HEK293 (cell line): ENCODE data around the gene ASTN2.

ENCODE experiments used
- CTCF ChIA-PET: fragments of 350-600 bp; formaldehyde crosslinking; extraction: SDS; loops from one replicate; lab custom pipeline; 2021; ENCODE audit warnings: antibody characterized with exemption; lab: Yijun Ruan, JAX
- POLR2A ChIA-PET: fragments of 300-600 bp; formaldehyde crosslinking; extraction: SDS; loops from one replicate; lab custom pipeline; 2020; ENCODE audit warnings: antibody characterized with exemption, inconsistent platforms; lab: Yijun Ruan, JAX
- H3K27ac ChIP-seq: fragments of 200-500 bp; sonication (Bioruptor generic); 2 replicates; pipeline ENCODE4 v1.5.1; 2014; ENCODE audit warnings: low read depth, low read length, control low read depth, inconsistent platforms; ENCODE audit errors: extremely low read depth
- H3K36me3 ChIP-seq, 2 experiments: fragments of 200-500 bp in 1 of 2; sonication (Bioruptor generic) in 1 of 2; 1 replicate in 1 of 2; 2 replicates in 1 of 2; pipeline ENCODE4 v1.5.1; 2014 to 2017; ENCODE audit warnings: inconsistent platforms in 2 of 2, low read length in 2 of 2; ENCODE audit not compliant: control insufficient read depth in 2 of 2, insufficient read depth in 1 of 2
- H3K4me1 ChIP-seq: fragments of 200-500 bp; sonication (Bioruptor generic); 2 replicates; pipeline ENCODE4 v1.5.1; 2014; ENCODE audit warnings: mild to moderate bottlenecking, low read length, inconsistent platforms; ENCODE audit not compliant: control insufficient read depth, insufficient read depth
- H3K4me3 ChIP-seq: 2 replicates; pipeline ENCODE4 v1.5.1; 2011; ENCODE audit warnings: low read depth, mild to moderate bottlenecking, control low read depth, low read length, moderate library complexity
- H3K9me3 ChIP-seq: fragments of 200-500 bp; sonication (Bioruptor generic); 2 replicates; pipeline ENCODE4 v1.5.1; 2014; ENCODE audit warnings: low read depth, low read length, inconsistent platforms; ENCODE audit not compliant: control insufficient read depth, insufficient read depth
- BCL11A ChIP-seq: fragments of 450-650 bp; formaldehyde crosslinking; IDR thresholded peaks from 2 replicates; pipeline ENCODE4 v1.5.1; 2016; ENCODE audit warnings: low read depth, missing biosample characterization, missing genetic modification characterization
- BCL11B ChIP-seq: fragments of 450-650 bp; formaldehyde crosslinking; IDR thresholded peaks from 2 replicates; pipeline ENCODE4 v1.5.1; 2016; ENCODE audit warnings: low read depth, missing biosample characterization, missing genetic modification characterization
- OVOL3 ChIP-seq: fragments of 450-650 bp; formaldehyde crosslinking; IDR thresholded peaks from 2 replicates; pipeline ENCODE4 v1.5.1; 2016; ENCODE audit warnings: missing biosample characterization, missing genetic modification characterization
- PRDM2 ChIP-seq: fragments of 450-650 bp; formaldehyde crosslinking; IDR thresholded peaks from 2 replicates; pipeline ENCODE4 v1.5.1; 2016; ENCODE audit warnings: missing biosample characterization, missing genetic modification characterization, borderline replicate concordance
- TRIM28 ChIP-seq: IDR thresholded peaks from 2 replicates; pipeline ENCODE4 v1.6.1; 2011; ENCODE audit warnings: low read length, control low read depth, borderline replicate concordance
- ZNF157 ChIP-seq: fragments of 450-650 bp; formaldehyde crosslinking; IDR thresholded peaks from 2 replicates; pipeline ENCODE4 v1.5.1; 2016; ENCODE audit warnings: missing biosample characterization, missing genetic modification characterization
- ZNF214 ChIP-seq: fragments of 450-650 bp; formaldehyde crosslinking; IDR thresholded peaks from 2 replicates; pipeline ENCODE4 v1.5.1; 2017; ENCODE audit warnings: missing biosample characterization, mild to moderate bottlenecking, missing genetic modification characterization, borderline replicate concordance
- ZNF248 ChIP-seq: fragments of 450-650 bp; formaldehyde crosslinking; IDR thresholded peaks from 2 replicates; pipeline ENCODE4 v1.5.1; 2017; ENCODE audit warnings: missing biosample characterization, missing genetic modification characterization
- ZNF362 ChIP-seq: fragments of 450-650 bp; formaldehyde crosslinking; IDR thresholded peaks from 2 replicates; pipeline ENCODE4 v1.5.1; 2016; ENCODE audit warnings: missing biosample characterization, missing genetic modification characterization
- ZNF366 ChIP-seq: fragments of 450-650 bp; formaldehyde crosslinking; conservative IDR thresholded peaks from 2 replicates; pipeline ENCODE4 v1.5.1; 2016; ENCODE audit warnings: missing biosample characterization, missing genetic modification characterization
- ZNF426 ChIP-seq: fragments of 450-650 bp; formaldehyde crosslinking; IDR thresholded peaks from 2 replicates; pipeline ENCODE4 v1.5.1; 2017; ENCODE audit warnings: missing biosample characterization, missing genetic modification characterization, mild to moderate bottlenecking, inconsistent platforms, moderate library complexity
- ZNF555 ChIP-seq: fragments of 450-650 bp; formaldehyde crosslinking; conservative IDR thresholded peaks from 2 replicates; pipeline ENCODE4 v1.5.1; 2017; ENCODE audit warnings: missing biosample characterization, mild to moderate bottlenecking, missing genetic modification characterization, inconsistent platforms
- ZNF585B ChIP-seq: fragments of 450-650 bp; formaldehyde crosslinking; IDR thresholded peaks from 2 replicates; pipeline ENCODE4 v1.5.1; 2016; ENCODE audit warnings: missing biosample characterization, missing genetic modification characterization
- ZNF610 ChIP-seq: fragments of 450-650 bp; formaldehyde crosslinking; IDR thresholded peaks from 2 replicates; pipeline ENCODE4 v1.5.1; 2016; ENCODE audit warnings: missing biosample characterization, missing genetic modification characterization, borderline replicate concordance
- ZXDB ChIP-seq: fragments of 450-650 bp; formaldehyde crosslinking; IDR thresholded peaks from 2 replicates; pipeline ENCODE4 v1.5.1; 2016; ENCODE audit warnings: missing biosample characterization, missing genetic modification characterization

Gene ASTN2

GRCh38 chr9:116760636-116761035 lies 654.2 kb downstream of the ASTN2 start:
- POLR2A ChIA-PET, result no interaction called here
- Histone ChIP-seq H3K36me3 (no peaks in the 10 kb centered on the region), H3K9me3 (no peaks in the 10 kb centered on the region), H3K4me1 (no peaks in the 10 kb centered on the region), H3K27ac (no peak overlapping the region), H3K4me3 (no peak overlapping the region)
- CTCF ChIA-PET, result no interaction called here
- TF ChIP-seq ZNF214 (tag by site-specific recombination) (no peak), TRIM28 (no peak), BCL11B (no peak), BCL11A (no peak), ZNF555 (tag by site-specific recombination) (no peak), ZNF248 (no peak), ZNF362 (tag by site-specific recombination) (no peak), ZNF426 (tag by site-specific recombination) (no peak), ZNF585B (tag by site-specific recombination) (no peak), ZNF610 (tag by site-specific recombination) (no peak), ZNF157 (tag by site-specific recombination) (no peak), ZNF366 (tag by site-specific recombination) (no peak)

- H3K4me3 ChIP-seq, result no peak overlapping the region
- CTCF ChIA-PET, result interaction anchor here (0.6 to 1.6 kb wide), 2 partner anchors 20 to 63 kb away, joined by 3 to 8 read pairs; no protein-coding TSS in a partner anchor
- no peak overlapping the region for H3K27ac ChIP-seq
Measured at GRCh38 chr9:116757030-116757429, 657.8 kb downstream of the ASTN2 start.

More at GRCh38 chr9:116757030-116757429, 657.8 kb downstream of the ASTN2 start:
- no peak for TF ChIP-seq ZXDB (tag by site-specific recombination)
- no peak for TF ChIP-seq OVOL3 (tag by site-specific recombination)
- TF ChIP-seq PRDM2 (tag by site-specific recombination), result no peak
- no peaks in the 10 kb centered on the region for H3K36me3 ChIP-seq
- POLR2A ChIA-PET, result no interaction called here
- no peaks in the 10 kb centered on the region for H3K4me1 ChIP-seq
- no peaks in the 10 kb centered on the region for H3K9me3 ChIP-seq
